H1 (cell line): ENCODE data around the gene MZF1. TPM values are rescaled to one million over a fixed set of nuclear protein-coding genes. Genes with fewer than 3 reads are reported as not detected.

Source experiments
- CBX8 ChIP-seq: fragments of 300-800, 300-1000 bp; sonication (generic); IDR thresholded peaks from 2 replicates; pipeline ENCODE4 v1.7.1; 2016; ENCODE audit warnings: low read depth, low read length, borderline replicate concordance
- CTBP2 ChIP-seq: IDR thresholded peaks from 2 replicates; pipeline ENCODE4 v1.7.0; 2011; ENCODE audit warnings: borderline replicate concordance, mild to moderate bottlenecking, moderate library complexity, mixed read lengths, low read length; ENCODE audit not compliant: insufficient read depth, insufficient read length
- EGR1 ChIP-seq: IDR thresholded peaks from 2 replicates; pipeline ENCODE4 v1.6.1; 2011; ENCODE audit warnings: low read depth, low read length, borderline replicate concordance
- GTF2F1 ChIP-seq: IDR thresholded peaks from 2 replicates; pipeline ENCODE4 v1.6.1; 2012; ENCODE audit warnings: low read depth, low read length, improper control_type of control experiment, borderline replicate concordance
- KDM4A ChIP-seq: IDR thresholded peaks from one replicate; pipeline ENCODE4 v1.7.1; 2012; ENCODE audit warnings: low read depth, mild to moderate bottlenecking, moderate library complexity, low read length, inconsistent platforms; ENCODE audit not compliant: severe bottlenecking
- MAX ChIP-seq: IDR thresholded peaks from 2 replicates; pipeline ENCODE4 v1.6.1; 2012; ENCODE audit warnings: inconsistent platforms
- RBBP5 ChIP-seq: IDR thresholded peaks from 2 replicates; pipeline ENCODE4 v1.7.1; 2012; ENCODE audit warnings: low read depth, mild to moderate bottlenecking, inconsistent platforms, low read length, moderate library complexity, borderline replicate concordance
- SUZ12 ChIP-seq: fragments of 200-600 bp; sonication (generic); IDR thresholded peaks from 2 replicates; pipeline ENCODE4 v1.6.1; 2012; ENCODE audit warnings: mild to moderate bottlenecking, inconsistent platforms, low read length, moderate library complexity, mixed read lengths
- TAF1 ChIP-seq: IDR thresholded peaks from 2 replicates; pipeline ENCODE4 v1.6.1; 2011; ENCODE audit warnings: mild to moderate bottlenecking, low read depth, low read length
- polyA plus RNA-seq, 7 experiments: library from polyadenylated mRNA; depleted of rRNA in 3 of 7; stranded (reverse) in 5 of 7; unstranded in 2 of 7; fragments of >200 nt in 5 of 7; fragments of 200-250 nt in 2 of 7; gene quantifications; 1 replicate in 5 of 7; 2 replicates in 1 of 7; 4 replicates in 1 of 7; pipeline versions ENCODE4 v1.2.1 to v1.2.3, GENCODE V29; 2011 to 2013; ENCODE audit warnings: missing spikeins in 2 of 7, mixed read lengths in 2 of 7
- total RNA-seq: library from RNA; stranded (reverse); fragmentation: NEBNext Ultra II Directional; extraction: Animal tissue kit (Norgen Biotek cat#: 25700); gene quantifications from 2 replicates; pipeline ENCODE4 v1.2.1, GENCODE V29; 2021

MZF1 gene
- total and polyA plus RNA-seq, 2 of the 8 experiments (the other 6 are each of a cell fraction or from before 2014, with no cell fraction given) = 15.2 to 25.0 TPM

- TF ChIP-seq RBBP5 (no peak), KDM4A (no peak), MAX (no peak), EGR1 (no peak), CTBP2 (no peak), CBX8 (no peak), TAF1 (no peak), SUZ12 (no peak), GTF2F1 (no peak)
- TF ChIP-seq, all 59 proteins: peak for 0
These were observed 9.8 kb upstream of the MZF1 start (continued) for GRCh38 chr19:58582985-58583384.
